ENCODE results near the gene POPDC2. TPM values are rescaled to one million over a fixed set of nuclear protein-coding genes. Genes with fewer than 3 reads are reported as not detected.

The POPDC2 gene
- polyA plus RNA-seq, 1 of the 3 experiments (the other 2 are of a cell fraction): 19.9 TPM

DNA sequence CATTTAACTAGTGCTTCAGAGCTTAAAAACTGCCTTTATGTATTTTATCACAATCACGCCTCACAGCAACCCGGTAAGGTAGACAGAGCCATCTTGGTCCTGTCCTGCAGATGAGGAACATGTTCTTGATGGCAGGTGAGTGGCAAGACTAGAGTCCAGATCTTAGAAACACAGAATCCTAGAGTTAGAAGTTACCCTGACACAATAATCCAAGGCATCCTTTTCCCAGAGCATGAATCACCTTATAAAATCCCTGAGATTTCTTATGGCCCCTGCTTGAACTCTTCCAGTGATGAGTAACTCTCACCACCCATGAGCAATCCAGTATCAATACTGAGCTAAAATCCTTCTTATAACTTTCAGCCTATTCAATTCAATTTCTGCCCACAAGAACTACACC, 16.9 kb downstream of the POPDC2 start (continued):
- peak; percentile 42; the same call in 1 of the 2 replicates for TF ChIP-seq PBX3 (IDR thresholded peaks at IDR 0.05)
- TF ChIP-seq TAF1 (IDR thresholded peaks at IDR 0.05; ENCODE audit: borderline replicate concordance, low read depth, low read length): no peak
- TF ChIP-seq MEF2A (IDR thresholded peaks at IDR 0.05; ENCODE audit: borderline replicate concordance, low read depth): no peak
- TF ChIP-seq USF2 (IDR thresholded peaks at IDR 0.05; ENCODE audit: borderline replicate concordance, low read depth, low read length): no peak
- TF ChIP-seq FOSL2 (IDR thresholded peaks at IDR 0.05; ENCODE audit: borderline replicate concordance, low read depth): peak; percentile 90
- no peak for TF ChIP-seq FOXJ3 (CRISPR knock-in tag; IDR thresholded peaks at IDR 0.05)
- no peak for TF ChIP-seq GATA2 (CRISPR knock-in tag; IDR thresholded peaks at IDR 0.05)
- no peak for TF ChIP-seq MXI1 (IDR thresholded peaks at IDR 0.05; ENCODE audit: low read depth, low read length)
- TF ChIP-seq NFIC (IDR thresholded peaks at IDR 0.05; ENCODE audit: borderline replicate concordance): peak; percentile 27; the same call in 1 of the 2 replicates
- no peak for TF ChIP-seq ZBTB33 (IDR thresholded peaks at IDR 0.05; ENCODE audit: borderline replicate concordance, low read depth)
- TF ChIP-seq, protein P1, sequence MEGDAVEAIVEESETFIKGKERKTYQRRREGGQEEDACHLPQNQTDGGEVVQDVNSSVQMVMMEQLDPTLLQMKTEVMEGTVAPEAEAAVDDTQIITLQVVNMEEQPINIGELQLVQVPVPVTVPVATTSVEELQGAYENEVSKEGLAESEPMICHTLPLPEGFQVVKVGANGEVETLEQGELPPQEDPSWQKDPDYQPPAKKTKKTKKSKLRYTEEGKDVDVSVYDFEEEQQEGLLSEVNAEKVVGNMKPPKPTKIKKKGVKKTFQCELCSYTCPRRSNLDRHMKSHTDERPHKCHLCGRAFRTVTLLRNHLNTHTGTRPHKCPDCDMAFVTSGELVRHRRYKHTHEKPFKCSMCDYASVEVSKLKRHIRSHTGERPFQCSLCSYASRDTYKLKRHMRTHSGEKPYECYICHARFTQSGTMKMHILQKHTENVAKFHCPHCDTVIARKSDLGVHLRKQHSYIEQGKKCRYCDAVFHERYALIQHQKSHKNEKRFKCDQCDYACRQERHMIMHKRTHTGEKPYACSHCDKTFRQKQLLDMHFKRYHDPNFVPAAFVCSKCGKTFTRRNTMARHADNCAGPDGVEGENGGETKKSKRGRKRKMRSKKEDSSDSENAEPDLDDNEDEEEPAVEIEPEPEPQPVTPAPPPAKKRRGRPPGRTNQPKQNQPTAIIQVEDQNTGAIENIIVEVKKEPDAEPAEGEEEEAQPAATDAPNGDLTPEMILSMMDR (IDR thresholded peaks at IDR 0.05): no peak
- TF ChIP-seq SIN3A (IDR thresholded peaks at IDR 0.05; ENCODE audit: borderline replicate concordance, low read depth, low read length): no peak
- no peak for TF ChIP-seq RCOR1 (IDR thresholded peaks at IDR 0.05; ENCODE audit: low read length)
- TF ChIP-seq RAD21 (IDR thresholded peaks at IDR 0.05; ENCODE audit: low read length): no peak
- peak; percentile 98 for TF ChIP-seq RXRA (IDR thresholded peaks at IDR 0.05; ENCODE audit: borderline replicate concordance, low read depth)
- TF ChIP-seq EP300 (IDR thresholded peaks at IDR 0.05; ENCODE audit: borderline replicate concordance in 1 of 2, low read depth in 1 of 2, low read length in 1 of 2): peak in 1 of 2 experiments; percentile 30; a peak in 1 of 4 replicates
- TF ChIP-seq YY1 (IDR thresholded peaks at IDR 0.05; ENCODE audit: low read depth): no peak
- no peak; the same call in 1 of the 2 replicates for TF ChIP-seq POLR2AphosphoS5 (IDR thresholded peaks at IDR 0.05; ENCODE audit: low read depth, low read length)
- TF ChIP-seq FOXM1 (IDR thresholded peaks at IDR 0.05; ENCODE audit: low read depth): no peak
- no peak for TF ChIP-seq RFX5 (IDR thresholded peaks at IDR 0.05; ENCODE audit: low read length)
- TF ChIP-seq IRF3 (IDR thresholded peaks at IDR 0.05; ENCODE audit: low read depth, low read length): no peak
- TF ChIP-seq EZH2phosphoT487 (IDR thresholded peaks at IDR 0.05; ENCODE audit: borderline replicate concordance, low read depth): no peak
- TF ChIP-seq, protein P2, sequence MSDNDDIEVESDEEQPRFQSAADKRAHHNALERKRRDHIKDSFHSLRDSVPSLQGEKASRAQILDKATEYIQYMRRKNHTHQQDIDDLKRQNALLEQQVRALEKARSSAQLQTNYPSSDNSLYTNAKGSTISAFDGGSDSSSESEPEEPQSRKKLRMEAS (IDR thresholded peaks at IDR 0.05; ENCODE audit: low read depth): no peak
- TF ChIP-seq GABPA (IDR thresholded peaks at IDR 0.05; ENCODE audit: low read depth): no peak
- TF ChIP-seq NRF1 (IDR thresholded peaks at IDR 0.05; ENCODE audit: low read depth, low read length): no peak
- TF ChIP-seq TEAD4 (IDR thresholded peaks at IDR 0.05; ENCODE audit: borderline replicate concordance, insufficient read depth): peak; percentile 22; the same call in 1 of the 2 replicates
